HUES64 (cell line): ENCODE measurements around the gene GPC2.

ENCODE experiments used
- H3K27ac ChIP-seq: 2 replicates; pipeline ENCODE4 v1.7.0; 2013; ENCODE audit warnings: low read depth, low read length, inconsistent platforms
- H3K27me3 ChIP-seq: 2 replicates; pipeline ENCODE4 v1.6.1; 2013; ENCODE audit warnings: mild to moderate bottlenecking, low read length; ENCODE audit not compliant: insufficient read depth
- H3K36me3 ChIP-seq: 2 replicates; pipeline ENCODE4 v1.6.1; 2013; ENCODE audit warnings: mild to moderate bottlenecking, low read length; ENCODE audit not compliant: insufficient read depth
- H3K4me1 ChIP-seq: 2 replicates; pipeline ENCODE4 v1.6.1; 2013; ENCODE audit warnings: mild to moderate bottlenecking, low read length, moderate library complexity; ENCODE audit not compliant: insufficient read depth
- H3K4me3 ChIP-seq: 2 replicates; pipeline ENCODE4 v1.5.1; 2013; ENCODE audit warnings: mild to moderate bottlenecking, low read length, moderate library complexity
- H3K9ac ChIP-seq: 2 replicates; pipeline ENCODE4 v1.6.1; 2013; ENCODE audit warnings: mild to moderate bottlenecking, low read depth, low read length
- H3K9me3 ChIP-seq: 2 replicates; pipeline ENCODE4 v1.6.1; 2013; ENCODE audit warnings: low read depth, low read length; ENCODE audit not compliant: insufficient read depth
- WGBS: fragments of 150-250, 120-280 bp; methylation state at CpG from one replicate; pipeline ENCODE4 v1.1.7; 2013; ENCODE audit warnings: missing lambda C conversion rate; 5-methylcytosine and 5-hydroxymethylcytosine counted together

The GPC2 gene

GRCh38 chr7:100156331-100157068 is 20.7 kb downstream of the GPC2 start:
- Histone ChIP-seq H3K27ac (peak overlapping the region; percentile 10; the same call in 1 of the 2 replicates), H3K9me3 (no peaks in the 10 kb centered on the region), H3K4me1 (peaks cover 13% of the 10 kb centered on the region; the same call in 1 of the 2 replicates), H3K27me3 (no peaks in the 10 kb centered on the region), H3K9ac (no peak overlapping the region), H3K36me3 (peaks cover 56% of the 10 kb centered on the region), H3K4me3 (peak overlapping the region; percentile 80; the same call in 1 of the 2 replicates)
- 87% methylated on average over 16 of the region's 16 CpGs for WGBS

DNA sequence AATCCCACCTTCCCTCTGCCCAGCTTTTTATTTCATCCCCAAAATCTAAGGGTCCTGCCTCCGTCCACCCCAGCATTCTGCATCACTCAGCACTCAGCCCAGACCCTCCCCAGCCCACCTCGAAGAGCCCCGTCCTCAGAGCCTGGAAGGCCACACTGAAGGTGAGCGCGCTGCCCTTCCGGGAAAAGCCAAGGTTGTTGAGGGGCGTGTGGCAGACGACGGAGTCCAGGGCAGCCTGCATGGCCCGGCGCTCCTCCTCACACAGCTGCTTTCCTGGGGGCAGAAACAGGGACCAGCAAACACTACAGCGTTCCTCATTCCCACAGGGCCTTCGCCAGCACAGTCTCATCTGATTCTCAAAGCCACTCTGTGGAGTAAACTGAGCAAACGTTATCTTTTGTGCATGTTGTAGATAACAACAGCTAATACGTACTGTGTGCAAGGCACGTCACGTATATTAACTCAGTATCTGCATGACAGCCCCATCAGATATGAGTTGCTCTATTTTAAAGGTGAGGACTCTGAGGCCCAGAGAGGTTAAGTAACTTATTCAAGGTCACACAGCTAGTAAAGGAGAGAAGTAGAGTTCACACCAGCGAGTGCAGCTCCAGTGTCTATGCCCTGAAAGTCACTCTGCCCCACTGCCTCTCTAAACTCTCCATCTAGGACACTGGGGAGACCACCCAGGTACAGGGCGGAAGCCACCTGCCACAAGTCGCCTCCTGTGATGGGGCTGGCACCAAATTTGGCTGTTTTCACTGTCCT is 21.4 kb downstream of the GPC2 start:
- Histone ChIP-seq H3K27me3 (no peaks in the 10 kb centered on the region), H3K36me3 (peaks cover 56% of the 10 kb centered on the region), H3K9me3 (no peaks in the 10 kb centered on the region), H3K4me1 (peaks cover 13% of the 10 kb centered on the region; the same call in 1 of the 2 replicates), H3K4me3 (no peak overlapping the region), H3K27ac (no peak overlapping the region), H3K9ac (no peak overlapping the region)
- 94% methylated on average over 20 of the region's 20 CpGs for WGBS

DNA sequence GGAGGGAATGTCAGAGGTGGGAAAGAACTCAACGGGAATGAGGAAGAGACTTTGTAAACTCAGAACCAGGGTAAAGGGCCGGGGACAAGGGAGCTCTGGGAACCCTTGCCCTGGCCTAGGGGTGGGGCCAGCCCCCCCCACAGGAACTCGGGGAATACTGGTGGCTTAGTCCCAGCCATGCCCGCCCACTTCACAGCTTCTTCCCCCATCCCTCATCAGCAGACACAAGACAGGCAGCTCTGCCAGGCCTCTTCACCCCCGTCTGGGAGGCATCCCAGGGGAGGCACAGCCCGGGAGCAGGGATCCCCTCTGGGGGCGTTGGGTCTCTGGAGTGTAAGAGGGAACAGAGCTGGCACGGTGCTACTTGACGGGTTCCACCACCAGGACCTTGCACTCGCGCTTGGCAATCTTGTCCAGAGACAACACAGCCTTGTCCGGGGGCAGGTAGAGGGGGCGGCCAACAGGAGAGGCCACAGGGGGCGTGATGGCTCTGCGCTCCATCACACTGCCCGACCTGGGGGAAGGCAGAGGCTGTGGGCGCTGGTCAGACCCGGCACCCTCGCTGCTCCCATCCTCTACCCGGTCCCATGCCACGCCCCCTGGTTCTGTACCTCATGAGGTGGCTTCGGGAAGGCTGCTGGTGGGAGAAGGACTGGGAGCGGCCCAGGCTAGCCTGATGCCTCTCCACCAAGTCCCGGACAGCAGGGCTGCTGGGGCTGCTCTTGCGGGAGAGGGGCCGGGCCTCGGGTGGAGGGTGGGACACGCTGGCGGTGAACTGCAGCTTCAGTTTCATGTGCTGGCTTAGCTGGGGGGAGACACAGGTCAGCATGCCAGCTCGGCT is 22.3 kb downstream of the GPC2 start:
- peaks cover 15% of the 10 kb centered on the region for H3K4me1 ChIP-seq
- no peak overlapping the region for H3K9ac ChIP-seq
- H3K9me3 ChIP-seq: no peaks in the 10 kb centered on the region
- peaks cover 56% of the 10 kb centered on the region for H3K36me3 ChIP-seq
- H3K4me3 ChIP-seq: no peak overlapping the region
- WGBS: 83% methylated on average over 30 of the region's 30 CpGs
- H3K27me3 ChIP-seq: no peaks in the 10 kb centered on the region
- H3K27ac ChIP-seq: no peak overlapping the region

GRCh38 chr7:100153708-100154535 is 23.3 kb downstream of the GPC2 start:
- Histone ChIP-seq H3K9ac (no peak overlapping the region), H3K4me3 (no peak overlapping the region), H3K36me3 (peaks cover 56% of the 10 kb centered on the region), H3K9me3 (no peaks in the 10 kb centered on the region), H3K4me1 (peaks cover 13% of the 10 kb centered on the region), H3K27me3 (no peaks in the 10 kb centered on the region), H3K27ac (no peak overlapping the region)
- WGBS: 89% methylated on average over 14 of the region's 16 CpGs

DNA sequence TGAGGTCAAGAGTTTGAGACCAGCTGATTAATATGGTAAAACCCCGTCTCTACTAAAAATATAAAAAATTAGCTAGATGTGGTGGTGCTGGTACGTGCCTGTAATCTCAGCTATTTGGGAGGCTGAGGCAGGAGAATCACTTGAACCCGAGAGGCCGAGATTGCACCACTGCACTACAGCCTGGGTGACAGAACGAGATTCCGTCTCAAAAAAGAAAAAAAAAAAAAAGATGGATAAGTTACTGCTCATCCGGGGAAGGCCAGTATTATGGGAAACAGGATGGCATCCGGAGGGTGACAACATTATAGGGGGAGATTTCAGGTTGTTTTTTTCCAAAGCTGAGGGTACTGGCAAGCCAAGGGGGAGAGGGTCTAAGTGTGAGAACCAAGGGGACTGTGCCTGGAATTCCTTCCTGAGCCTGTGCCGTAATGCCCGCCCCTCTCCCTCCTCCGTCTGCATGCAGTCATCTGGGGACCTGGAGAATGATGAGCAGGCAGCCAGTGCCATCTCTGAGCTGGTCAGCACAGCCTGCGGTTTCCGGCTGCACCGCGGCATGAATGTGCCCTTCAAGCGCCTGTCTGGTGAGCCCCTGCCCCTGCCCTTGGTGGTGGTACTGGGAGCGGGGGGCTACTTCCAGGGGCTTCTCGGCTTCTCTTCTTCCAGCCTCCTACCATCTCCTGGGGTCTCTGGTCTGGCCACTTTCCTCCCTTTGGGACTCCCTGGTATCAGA is 24.1 kb downstream of the GPC2 start:
- no peak overlapping the region for H3K4me3 ChIP-seq
- H3K4me1 ChIP-seq: peaks cover 13% of the 10 kb centered on the region
- WGBS: 93% methylated on average over 17 of the region's 18 CpGs
- H3K36me3 ChIP-seq: peaks cover 56% of the 10 kb centered on the region
- no peaks in the 10 kb centered on the region for H3K9me3 ChIP-seq
- H3K27ac ChIP-seq: no peak overlapping the region
- no peak overlapping the region for H3K9ac ChIP-seq
- H3K27me3 ChIP-seq: no peaks in the 10 kb centered on the region

DNA sequence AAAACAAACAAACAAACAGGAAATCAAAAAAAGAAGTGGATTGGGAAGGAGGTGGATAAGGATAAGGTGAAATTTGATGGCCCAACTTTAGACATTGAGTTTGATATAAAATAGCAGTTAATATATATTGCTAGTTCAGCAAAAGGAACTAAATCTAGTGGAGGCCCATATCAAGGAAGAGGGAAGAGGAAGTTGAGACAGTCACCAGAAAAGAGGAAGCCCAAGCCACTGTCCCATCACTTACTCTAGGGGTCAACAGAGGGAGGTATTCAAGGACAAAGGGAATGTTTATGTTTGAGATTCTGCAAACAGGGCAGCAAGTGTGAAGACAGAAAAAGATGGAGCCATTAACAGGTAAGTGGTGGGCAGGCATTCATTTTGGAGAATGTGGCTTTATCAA is 24.8 kb downstream of the GPC2 start:
- Histone ChIP-seq H3K4me3 (no peak overlapping the region), H3K36me3 (peaks cover 56% of the 10 kb centered on the region), H3K27ac (no peak overlapping the region), H3K4me1 (peaks cover 9% of the 10 kb centered on the region), H3K9me3 (no peaks in the 10 kb centered on the region), H3K9ac (no peak overlapping the region), H3K27me3 (no peaks in the 10 kb centered on the region)

GRCh38 chr7:100148559-100149328 is 28.4 kb downstream of the GPC2 start, which contains the start of gene LAMTOR4:
LAMTOR4 (plus strand) TSS chr7:100148918; CDS start chr7:100148973, 55 bp downstream.
- peak within 1 kb of the TSS; percentile 64 for H3K27ac ChIP-seq
- H3K27me3 ChIP-seq: no peaks in the 10 kb centered on the region
- no peaks in the 10 kb centered on the region for H3K9me3 ChIP-seq
- peaks cover 22% of the 10 kb centered on the region for H3K36me3 ChIP-seq
- peak within 1 kb of the TSS; percentile 79 for H3K4me3 ChIP-seq
- H3K9ac ChIP-seq: peak within 1 kb of the TSS; percentile 82
- peaks cover 4% of the 10 kb centered on the region; the same call in 1 of the 2 replicates for H3K4me1 ChIP-seq
- under 1% methylated on average over 44 of the region's 46 CpGs for WGBS

DNA sequence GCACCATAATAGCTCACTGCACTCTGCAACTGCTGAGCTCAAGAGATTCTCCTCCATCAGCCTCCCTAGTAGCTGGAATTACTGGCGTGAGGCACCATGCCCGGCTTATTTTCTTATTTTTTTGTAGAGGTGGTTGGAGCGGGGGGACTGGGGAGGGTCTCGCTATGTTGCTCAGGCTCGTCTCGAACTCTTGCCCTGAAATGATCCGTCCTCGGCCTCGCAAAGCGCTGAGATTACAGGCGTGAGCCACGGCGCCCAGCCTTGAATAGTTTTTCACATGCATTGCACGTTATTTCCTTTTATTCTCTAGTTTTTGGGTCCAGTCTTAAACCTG is 29.0 kb downstream of the GPC2 start:
- no peak overlapping the region for H3K27ac ChIP-seq
- no peaks in the 10 kb centered on the region for H3K9me3 ChIP-seq
- WGBS: 72% methylated on average over 14 of the region's 14 CpGs
- peak overlapping the region; percentile 34 for H3K4me3 ChIP-seq
- H3K36me3 ChIP-seq: peaks cover 17% of the 10 kb centered on the region
- H3K27me3 ChIP-seq: no peaks in the 10 kb centered on the region
- H3K4me1 ChIP-seq: peaks cover 4% of the 10 kb centered on the region; the same call in 1 of the 2 replicates
- H3K9ac ChIP-seq: 0 out of 2 replicates have a peak overlapping the region, but pooled peaks have one; percentile 12

GRCh38 chr7:100147278-100147677 is 29.9 kb downstream of the GPC2 start:
- WGBS: 95% methylated on average over 2 of the region's 2 CpGs

More at GRCh38 chr7:100147278-100147677, 29.9 kb downstream of the GPC2 start:
- H3K9me3 ChIP-seq: no peaks in the 10 kb centered on the region
- H3K27me3 ChIP-seq: no peaks in the 10 kb centered on the region
- H3K4me3 ChIP-seq: no peak overlapping the region
- H3K4me1 ChIP-seq: peaks cover 4% of the 10 kb centered on the region; the same call in 1 of the 2 replicates
- H3K36me3 ChIP-seq: peaks cover 8% of the 10 kb centered on the region; the same call in 1 of the 2 replicates
- H3K9ac ChIP-seq: no peak overlapping the region
- H3K27ac ChIP-seq: no peak overlapping the region
